ENCODE data around the gene CAAP1.

CAAP1 gene, protein sequence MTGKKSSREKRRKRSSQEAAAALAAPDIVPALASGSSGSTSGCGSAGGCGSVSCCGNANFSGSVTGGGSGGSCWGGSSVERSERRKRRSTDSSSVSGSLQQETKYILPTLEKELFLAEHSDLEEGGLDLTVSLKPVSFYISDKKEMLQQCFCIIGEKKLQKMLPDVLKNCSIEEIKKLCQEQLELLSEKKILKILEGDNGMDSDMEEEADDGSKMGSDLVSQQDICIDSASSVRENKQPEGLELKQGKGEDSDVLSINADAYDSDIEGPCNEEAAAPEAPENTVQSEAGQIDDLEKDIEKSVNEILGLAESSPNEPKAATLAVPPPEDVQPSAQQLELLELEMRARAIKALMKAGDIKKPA

DNA sequence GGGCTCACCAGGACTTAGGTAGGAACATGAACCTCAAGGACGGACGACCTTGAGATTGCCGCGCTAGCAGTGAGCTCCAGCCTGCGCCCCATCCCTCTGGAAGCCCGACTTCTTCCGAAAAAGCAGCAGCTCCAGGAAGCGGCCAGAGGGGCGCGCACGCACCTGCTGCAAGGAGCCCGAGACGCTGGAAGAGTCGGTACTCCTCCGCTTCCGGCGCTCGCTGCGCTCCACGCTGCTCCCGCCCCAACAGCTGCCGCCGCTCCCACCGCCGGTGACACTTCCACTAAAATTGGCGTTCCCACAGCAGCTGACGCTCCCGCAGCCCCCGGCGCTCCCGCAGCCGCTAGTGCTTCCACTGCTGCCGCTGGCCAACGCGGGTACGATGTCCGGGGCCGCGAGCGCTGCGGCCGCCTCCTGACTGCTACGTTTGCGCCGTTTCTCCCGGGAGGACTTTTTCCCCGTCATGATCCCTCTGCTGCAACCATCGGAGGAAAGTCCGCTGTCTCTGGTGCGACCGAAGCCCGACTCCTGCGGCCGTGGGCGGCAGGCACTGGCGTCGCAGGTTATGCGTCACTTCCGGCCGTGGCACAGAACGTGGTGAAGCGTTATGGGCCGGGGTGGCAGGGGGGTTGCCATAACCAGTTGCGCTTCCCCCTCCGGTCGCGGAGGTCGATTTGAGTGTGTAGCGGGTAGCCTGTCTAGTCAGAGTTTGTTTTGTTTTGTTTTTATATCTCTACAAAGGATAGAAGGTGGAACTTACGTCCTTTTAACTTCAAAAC lies at the start of gene CAAP1:
Gene CAAP1 (minus strand): TSS at position 552 of the 779 bp plus-strand sequence. CDS start 87 bp downstream, at position 465.
- DNase-seq (ENCODE audit: low read depth), result peak; percentile 42
- TF ChIP-seq, protein P1, sequence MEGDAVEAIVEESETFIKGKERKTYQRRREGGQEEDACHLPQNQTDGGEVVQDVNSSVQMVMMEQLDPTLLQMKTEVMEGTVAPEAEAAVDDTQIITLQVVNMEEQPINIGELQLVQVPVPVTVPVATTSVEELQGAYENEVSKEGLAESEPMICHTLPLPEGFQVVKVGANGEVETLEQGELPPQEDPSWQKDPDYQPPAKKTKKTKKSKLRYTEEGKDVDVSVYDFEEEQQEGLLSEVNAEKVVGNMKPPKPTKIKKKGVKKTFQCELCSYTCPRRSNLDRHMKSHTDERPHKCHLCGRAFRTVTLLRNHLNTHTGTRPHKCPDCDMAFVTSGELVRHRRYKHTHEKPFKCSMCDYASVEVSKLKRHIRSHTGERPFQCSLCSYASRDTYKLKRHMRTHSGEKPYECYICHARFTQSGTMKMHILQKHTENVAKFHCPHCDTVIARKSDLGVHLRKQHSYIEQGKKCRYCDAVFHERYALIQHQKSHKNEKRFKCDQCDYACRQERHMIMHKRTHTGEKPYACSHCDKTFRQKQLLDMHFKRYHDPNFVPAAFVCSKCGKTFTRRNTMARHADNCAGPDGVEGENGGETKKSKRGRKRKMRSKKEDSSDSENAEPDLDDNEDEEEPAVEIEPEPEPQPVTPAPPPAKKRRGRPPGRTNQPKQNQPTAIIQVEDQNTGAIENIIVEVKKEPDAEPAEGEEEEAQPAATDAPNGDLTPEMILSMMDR (IDR thresholded peaks at IDR 0.05; ENCODE audit: control insufficient read depth, insufficient read depth, low read depth, low read length, missing control alignments), result peak; percentile 32
- peak within 1 kb of the TSS; percentile 98 for H3K4me3 ChIP-seq (ENCODE audit: control insufficient read depth, low read depth, low read length)

DNA sequence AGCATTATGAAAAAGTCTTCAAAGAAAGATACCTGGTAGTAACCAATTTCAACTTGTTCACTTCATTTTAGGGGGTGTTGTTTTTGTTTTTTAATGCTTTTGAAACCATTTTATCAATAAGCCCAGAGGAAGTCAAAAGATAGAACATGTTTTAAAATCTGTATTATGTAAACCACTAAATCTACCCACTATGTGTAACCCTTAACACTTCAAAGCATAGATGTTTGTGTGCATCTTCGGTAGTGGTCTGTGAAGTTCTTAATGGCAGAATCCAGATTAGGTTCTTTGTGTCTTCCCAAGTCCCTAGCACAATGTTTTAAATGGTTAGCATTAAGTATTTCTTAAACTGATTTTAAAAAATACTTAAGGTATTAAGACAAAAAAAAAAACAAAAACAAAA lies 48.2 kb upstream of the CAAP1 start:
- no peak overlapping the region for H3K4me3 ChIP-seq (ENCODE audit: control insufficient read depth, low read depth, low read length)
- TF ChIP-seq, protein P1 (IDR thresholded peaks at IDR 0.05; ENCODE audit: control insufficient read depth, insufficient read depth, low read depth, low read length, missing control alignments), result no peak
- no peak for DNase-seq (ENCODE audit: low read depth)

DNA sequence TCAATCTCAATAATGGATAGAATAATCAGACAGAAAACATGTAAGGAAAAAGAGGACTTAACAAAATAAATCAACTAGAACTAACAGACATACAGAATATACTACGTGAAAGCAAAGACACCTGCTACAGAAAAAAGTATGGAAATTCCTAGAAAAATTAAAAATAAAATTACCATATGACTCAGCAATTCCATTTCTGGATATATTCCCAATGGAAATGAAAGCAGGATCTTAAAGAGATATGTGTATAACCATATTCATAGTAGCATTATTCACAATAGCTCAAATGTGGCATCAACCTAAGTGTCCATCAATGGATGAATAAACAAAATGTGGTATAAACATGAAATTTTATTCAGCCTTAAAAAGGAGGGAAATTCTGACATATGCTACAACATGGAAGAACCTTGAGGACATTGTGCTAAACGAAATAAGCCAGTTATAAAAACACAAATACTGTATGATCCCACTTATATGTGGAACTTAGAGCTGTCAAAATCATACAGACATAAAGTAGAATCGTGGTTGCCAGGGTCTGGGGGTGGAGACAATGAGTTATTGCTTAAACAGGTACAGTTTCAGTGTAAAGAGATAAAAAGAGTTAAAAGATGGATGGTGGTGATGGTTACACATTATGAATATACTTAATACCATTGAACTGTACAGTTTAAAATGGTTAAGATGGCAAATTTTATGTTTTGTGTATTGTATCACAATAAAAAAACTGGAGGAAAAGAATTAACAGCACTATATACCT lies 47.5 kb upstream of the CAAP1 start:
- H3K4me3 ChIP-seq (ENCODE audit: control insufficient read depth, low read depth, low read length), result no peak overlapping the region
- TF ChIP-seq, protein P1 (IDR thresholded peaks at IDR 0.05; ENCODE audit: control insufficient read depth, insufficient read depth, low read depth, low read length, missing control alignments), result no peak
- no peak for DNase-seq (ENCODE audit: low read depth)

DNA sequence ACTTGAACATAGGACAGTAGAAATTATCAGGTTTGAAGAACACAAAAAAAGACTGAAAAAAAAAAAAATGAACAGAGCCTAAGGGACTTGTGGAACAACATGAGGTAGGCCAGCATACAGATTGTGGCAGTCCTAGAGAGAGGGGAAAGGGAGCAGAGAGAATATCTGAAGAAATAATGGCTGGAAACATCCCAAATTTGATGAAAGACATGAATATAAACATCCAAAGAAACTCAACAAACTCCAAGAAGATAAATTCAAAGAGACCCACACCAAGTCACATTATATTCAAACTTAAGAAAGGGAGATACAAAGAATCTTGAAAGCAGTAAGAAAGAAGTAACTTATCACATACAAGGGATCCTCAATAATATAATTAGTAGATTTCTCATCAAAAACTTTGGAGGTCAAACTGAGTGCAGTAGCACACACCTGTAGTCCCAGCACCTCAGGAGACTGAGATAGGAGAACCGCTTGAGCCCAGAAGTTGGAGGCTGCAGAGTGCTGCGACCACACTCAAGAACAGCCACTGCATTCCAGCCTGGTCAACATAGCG lies 45.3 kb upstream of the CAAP1 start:
- no peak for DNase-seq (ENCODE audit: low read depth)
- TF ChIP-seq, protein P1 (IDR thresholded peaks at IDR 0.05; ENCODE audit: control insufficient read depth, insufficient read depth, low read depth, low read length, missing control alignments), result no peak
- no peak overlapping the region for H3K4me3 ChIP-seq (ENCODE audit: control insufficient read depth, low read depth, low read length)

DNA sequence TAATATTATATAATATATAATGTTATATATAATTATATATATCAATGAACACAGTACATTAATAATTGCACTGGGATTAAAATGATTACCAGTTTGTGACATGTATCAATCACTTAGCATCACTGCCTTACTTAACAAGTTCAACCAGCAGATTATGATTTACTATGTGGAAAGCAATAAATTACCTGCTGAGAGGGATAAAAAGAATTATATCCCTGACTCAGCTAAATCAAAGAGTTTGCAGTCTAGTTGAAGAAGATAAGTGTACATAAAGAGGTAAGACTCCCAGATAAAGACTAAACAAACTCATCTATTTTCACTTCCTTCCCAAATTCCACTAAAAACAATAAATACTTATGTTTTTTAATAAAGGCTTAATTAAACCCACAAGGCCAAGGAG lies 43.2 kb upstream of the CAAP1 start:
- H3K4me3 ChIP-seq (ENCODE audit: control insufficient read depth, low read depth, low read length), result no peak overlapping the region
- TF ChIP-seq, protein P1 (IDR thresholded peaks at IDR 0.05; ENCODE audit: control insufficient read depth, insufficient read depth, low read depth, low read length, missing control alignments), result no peak
- no peak for DNase-seq (ENCODE audit: low read depth)

DNA sequence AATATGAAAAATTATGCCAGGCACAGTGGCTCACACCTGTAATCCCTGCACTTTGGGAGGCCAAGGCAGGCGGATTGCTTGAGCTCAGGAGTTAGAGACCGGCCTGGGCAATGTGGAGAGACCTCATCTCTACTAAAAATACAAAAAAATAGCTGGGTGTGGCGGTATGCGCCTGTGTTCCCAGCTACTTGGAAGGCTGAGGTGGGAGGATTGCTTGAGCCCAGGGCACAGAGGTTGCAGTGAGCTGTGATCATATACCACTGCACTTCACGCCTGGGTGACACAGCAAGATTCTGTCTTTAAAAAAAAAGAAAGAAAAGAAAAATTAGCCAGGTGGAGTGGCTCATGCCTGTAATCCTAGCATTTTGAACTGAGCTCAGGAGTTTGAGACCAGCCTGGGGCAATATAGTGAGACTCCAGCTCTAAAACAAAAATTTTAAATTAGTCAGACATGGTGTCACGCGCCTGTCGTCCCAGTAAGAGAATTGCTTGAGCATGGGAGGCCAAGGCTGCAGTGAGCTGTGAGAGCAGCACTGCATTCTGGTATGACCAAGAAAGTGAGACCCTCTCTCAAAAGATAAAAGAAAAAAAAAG lies 36.4 kb upstream of the CAAP1 start:
- H3K4me3 ChIP-seq (ENCODE audit: control insufficient read depth, low read depth, low read length), result no peak overlapping the region
- TF ChIP-seq, protein P1 (IDR thresholded peaks at IDR 0.05; ENCODE audit: control insufficient read depth, insufficient read depth, low read depth, low read length, missing control alignments), result no peak
- no peak for DNase-seq (ENCODE audit: low read depth)
